Iris pigment epithelial cell (primary cell): ENCODE data around the gene IFNA4.
A peak's percentile ranks its signal among the peaks of the same experiment; 100 is the strongest.

ENCODE experiments used
- DNase-seq: peaks from one replicate; pipeline ENCODE4 v3.0.0-alpha.2; 2011; ENCODE audit warnings: low read depth

Gene IFNA4

GRCh38 chr9:21165516-21165915 is 21.9 kb downstream of the IFNA4 start:
- no peak for DNase-seq

DNA sequence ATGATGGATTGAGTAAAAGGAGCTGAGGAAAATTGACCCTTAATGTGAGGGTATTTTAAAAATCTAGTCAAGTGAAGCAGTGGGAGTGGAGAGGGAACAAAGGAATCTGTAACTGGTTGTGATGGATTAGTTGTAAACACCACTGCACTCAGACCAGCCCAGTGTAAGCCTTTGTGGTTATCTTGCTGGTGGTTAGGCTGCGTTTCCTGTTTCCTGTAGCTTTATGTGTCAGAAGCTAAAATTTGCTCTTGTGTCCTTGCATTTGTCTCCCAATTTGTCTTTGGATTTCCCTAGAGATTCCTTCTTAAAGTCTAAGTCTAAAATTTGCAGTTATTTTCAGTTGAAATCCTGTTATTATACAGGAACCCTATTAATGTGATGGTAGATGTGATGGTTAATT is 27.2 kb downstream of the IFNA4 start:
- peak; percentile 77 for DNase-seq

DNA sequence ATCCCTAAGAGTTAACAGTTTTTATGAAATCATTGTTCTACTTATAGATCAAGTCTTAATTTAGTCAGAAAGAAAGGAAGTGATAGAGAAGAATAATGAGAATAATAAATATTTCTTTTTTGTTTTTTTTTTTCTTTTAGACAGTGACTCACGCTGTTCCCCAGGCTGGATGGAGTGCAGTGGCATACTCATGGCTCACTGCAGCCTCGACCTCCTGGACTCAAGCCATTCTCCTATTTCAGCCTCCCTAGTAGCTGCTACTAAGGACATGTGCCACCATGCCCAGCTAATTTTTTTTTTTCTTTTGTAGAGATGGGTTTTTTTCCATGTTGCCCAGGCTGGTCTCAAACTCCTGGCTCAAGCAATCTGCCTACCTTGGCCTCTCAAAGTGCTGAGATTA is 31.9 kb downstream of the IFNA4 start:
- peak; percentile 28 for DNase-seq

DNA sequence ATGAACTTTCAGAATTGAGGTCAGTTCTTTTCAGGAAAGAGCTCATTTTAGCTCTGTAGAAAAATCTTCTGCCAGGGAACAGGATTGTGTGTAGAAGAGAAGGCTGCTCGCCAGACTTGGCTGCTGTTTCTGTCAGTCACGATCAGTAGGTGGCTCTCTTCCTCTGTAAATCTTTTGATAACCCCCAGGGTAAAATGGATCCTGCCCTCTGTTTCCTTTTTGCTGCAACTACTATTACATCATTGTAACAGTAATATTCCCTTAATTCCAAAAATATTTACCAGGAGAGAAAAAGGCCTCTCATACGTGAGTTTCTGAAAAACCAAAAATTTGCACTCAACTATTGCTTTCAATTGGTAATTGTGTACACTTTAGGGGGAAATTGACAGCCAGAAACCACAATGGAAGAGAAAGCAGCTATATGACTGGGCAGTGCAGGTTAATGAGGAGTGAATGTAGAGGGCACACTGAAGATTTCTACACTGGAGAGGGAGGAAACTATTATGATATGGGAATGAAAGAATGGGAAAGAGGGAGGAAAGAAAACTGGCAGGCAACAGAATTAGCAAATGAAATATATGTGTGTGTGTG is 33.3 kb downstream of the IFNA4 start:
- DNase-seq: peak; percentile 34

DNA sequence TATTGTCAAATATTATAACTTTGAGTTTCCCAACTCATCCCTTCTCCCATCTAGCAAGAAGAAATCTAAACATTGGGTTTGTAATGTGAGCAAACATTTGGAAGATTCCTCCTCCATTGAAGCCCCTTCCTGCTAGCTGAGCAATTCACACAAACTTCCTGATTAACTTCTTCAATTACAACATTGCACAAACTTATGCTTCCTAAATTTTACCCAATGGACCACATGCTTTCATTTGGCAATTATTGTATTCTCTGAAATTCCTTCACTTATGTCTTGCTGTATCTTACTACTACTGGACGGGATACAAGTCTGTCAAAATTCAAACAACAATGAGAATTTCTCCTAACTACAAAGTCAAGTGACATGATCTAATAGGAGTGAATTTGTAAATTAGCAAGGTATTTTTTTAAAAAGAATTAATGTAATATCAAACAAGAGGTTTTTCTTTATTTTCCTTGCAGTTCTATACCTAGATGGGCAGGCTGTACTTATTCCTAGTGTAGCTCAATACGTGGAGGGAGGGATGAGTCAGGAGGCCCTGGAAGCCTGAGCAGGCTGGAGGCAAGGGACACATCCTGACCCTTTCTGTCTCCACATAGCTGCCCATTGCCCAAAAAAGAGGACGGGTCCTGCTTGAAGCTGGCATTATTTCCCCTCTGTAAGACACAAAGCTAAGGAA is 33.9 kb downstream of the IFNA4 start:
- DNase-seq: peak; percentile 37

- no peak for DNase-seq
Observed at GRCh38 chr9:21144603-21145002, 42.8 kb downstream of the IFNA4 start.

DNA sequence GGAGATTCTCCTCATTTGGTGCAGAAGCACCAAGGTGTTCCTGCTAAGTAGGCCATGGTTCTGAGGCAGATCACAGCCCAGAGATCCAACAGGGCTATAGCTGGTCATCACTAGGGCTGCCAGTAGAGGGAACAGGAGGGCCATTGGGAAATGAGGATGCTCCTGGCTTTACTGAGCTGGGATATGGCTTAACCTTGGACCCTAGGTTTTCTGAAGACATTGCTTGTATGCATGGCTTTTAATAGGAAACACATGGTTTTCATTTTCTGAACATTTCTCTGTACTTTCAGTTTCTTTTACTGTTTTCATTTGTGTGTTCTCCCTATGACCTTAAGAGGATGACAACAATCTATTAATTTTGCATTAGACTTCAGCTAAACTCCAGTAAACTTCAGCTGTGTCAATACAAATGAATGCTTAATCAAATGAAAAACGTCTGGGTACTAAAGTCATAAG is 45.9 kb downstream of the IFNA4 start, which contains the start of gene IFNW1:
Gene IFNW1, minus strand, starts transcription at position 406 of the 456 bp plus-strand sequence. Its CDS starts 262 bp downstream, at position 144.
- no peak for DNase-seq

DNA sequence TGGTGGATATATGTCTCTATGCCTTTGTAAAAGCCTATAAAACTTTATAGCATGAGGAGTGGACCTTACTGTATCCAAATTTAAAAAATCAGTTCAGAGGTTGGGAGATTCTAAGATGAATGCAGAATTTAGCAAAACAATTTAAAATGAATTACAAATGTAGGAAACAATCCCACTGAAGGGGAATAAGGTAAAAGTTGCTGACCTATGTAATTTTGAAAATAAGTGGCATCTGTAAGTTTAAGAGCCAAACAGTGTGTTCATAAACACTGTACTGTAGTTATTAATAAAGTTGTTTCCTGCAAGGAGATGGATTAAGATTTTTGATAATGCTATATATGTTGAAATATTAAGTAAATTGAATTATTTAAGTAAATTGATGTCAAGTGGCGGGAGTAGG is 50.4 kb downstream of the IFNA4 start:
- no peak for DNase-seq
